Thymus (tissue), 11 donors: ENCODE data around the gene TBL1XR1. TPM values are rescaled to one million over a fixed set of nuclear protein-coding genes. Genes with fewer than 3 reads are reported as not detected.

Experiments
- DNase-seq, 9 donors: peaks; one replicate each; pipeline ENCODE4 v3.0.0-alpha.2; 2013; ENCODE audit warnings: low spot score in 9 of 9, low read depth in 6 of 9, missing footprints in 1 of 9
- H3K27ac ChIP-seq, 2 donors: one replicate each; pipeline ENCODE4 v1.5.1; 2013; ENCODE audit warnings: control low read depth in 1 of 2, low read depth in 1 of 2, low read length in 1 of 2, mild to moderate bottlenecking in 1 of 2, moderate library complexity in 1 of 2
- H3K27me3 ChIP-seq, 2 donors: one replicate each; pipeline ENCODE4 v1.5.1; 2013; ENCODE audit warnings: low read length in 1 of 2; ENCODE audit not compliant: control insufficient read depth in 2 of 2, insufficient read depth in 1 of 2
- H3K36me3 ChIP-seq, 2 donors: one replicate each; pipeline ENCODE4 v1.5.1; 2013; ENCODE audit warnings: low read length in 1 of 2, mild to moderate bottlenecking in 1 of 2, moderate library complexity in 1 of 2; ENCODE audit not compliant: control insufficient read depth in 2 of 2, insufficient read depth in 2 of 2
- H3K4me1 ChIP-seq, 2 donors: one replicate each; pipeline ENCODE4 v1.5.1; 2013; ENCODE audit warnings: low read length in 2 of 2; ENCODE audit not compliant: control insufficient read depth in 2 of 2, insufficient read depth in 2 of 2
- H3K4me3 ChIP-seq, 2 donors: one replicate each; pipeline ENCODE4 v1.5.1; 2013; ENCODE audit warnings: low read length in 2 of 2, control low read depth in 1 of 2, mild to moderate bottlenecking in 1 of 2
- H3K9me3 ChIP-seq, 2 donors: one replicate each; pipeline ENCODE4 v1.5.1; 2013; ENCODE audit warnings: low read length in 1 of 2, mild to moderate bottlenecking in 1 of 2; ENCODE audit not compliant: control insufficient read depth in 2 of 2, insufficient read depth in 1 of 2
- WGBS: extraction: QIAGEN DNeasy Blood & Tissue Kit; methylation state at CpG from one replicate; pipeline ENCODE4 v1.1.7; 2013; 5-methylcytosine and 5-hydroxymethylcytosine counted together
- polyA plus RNA-seq: library from polyadenylated mRNA; stranded (reverse); fragments of 200-250 nt; gene quantifications from one replicate; pipeline ENCODE4 v1.2.3, GENCODE V29; 2013
- total RNA-seq: library from RNA; stranded (reverse); fragments of 120-200 nt; gene quantifications from one replicate; pipeline ENCODE4 v1.2.4, GENCODE V29; 2013
- donor health status: healthy.

TBL1XR1 gene
- total and polyA plus RNA-seq, 2 donors, result 66.5 to 130 TPM

GRCh38 chr3:176995946-176996345, 201.3 kb downstream of the TBL1XR1 start:
- no peak for DNase-seq
- Histone ChIP-seq H3K4me1 (no peaks in the 10 kb centered on the region), H3K4me3 (no peak overlapping the region), H3K9me3 (peaks cover 0 to 4% of the 10 kb centered on the region in 2 donors), H3K36me3 (no peaks in the 10 kb centered on the region), H3K27ac (no peak overlapping the region), H3K27me3 (no peaks in the 10 kb centered on the region)
- WGBS, result 99% methylated on average over 2 of the region's 2 CpGs

GRCh38 chr3:176994891-176995781, 202.1 kb downstream of the TBL1XR1 start:
- DNase-seq, result no peak
- Histone ChIP-seq H3K36me3 (no peaks in the 10 kb centered on the region), H3K9me3 (peaks cover 0 to 4% of the 10 kb centered on the region in 2 donors), H3K4me1 (no peaks in the 10 kb centered on the region), H3K27ac (no peak overlapping the region), H3K27me3 (no peaks in the 10 kb centered on the region), H3K4me3 (no peak overlapping the region)
- 97% methylated on average over 4 of the region's 4 CpGs for WGBS

GRCh38 chr3:176994393-176994792, 202.9 kb downstream of the TBL1XR1 start:
- H3K4me1 ChIP-seq, result no peaks in the 10 kb centered on the region
- no peaks in the 10 kb centered on the region for H3K27me3 ChIP-seq
- no peak for DNase-seq
- no peaks in the 10 kb centered on the region for H3K36me3 ChIP-seq
- no peak overlapping the region for H3K4me3 ChIP-seq
- peaks cover 0 to 4% of the 10 kb centered on the region in 2 donors for H3K9me3 ChIP-seq
- H3K27ac ChIP-seq, result no peak overlapping the region
- WGBS, result 98% methylated on average over 1 of the region's 1 CpG

- 96% methylated on average over 3 of the region's 3 CpGs for WGBS
- H3K36me3 ChIP-seq, result no peaks in the 10 kb centered on the region
Observed at GRCh38 chr3:176992978-176993377, 204.3 kb downstream of the TBL1XR1 start.

DNA sequence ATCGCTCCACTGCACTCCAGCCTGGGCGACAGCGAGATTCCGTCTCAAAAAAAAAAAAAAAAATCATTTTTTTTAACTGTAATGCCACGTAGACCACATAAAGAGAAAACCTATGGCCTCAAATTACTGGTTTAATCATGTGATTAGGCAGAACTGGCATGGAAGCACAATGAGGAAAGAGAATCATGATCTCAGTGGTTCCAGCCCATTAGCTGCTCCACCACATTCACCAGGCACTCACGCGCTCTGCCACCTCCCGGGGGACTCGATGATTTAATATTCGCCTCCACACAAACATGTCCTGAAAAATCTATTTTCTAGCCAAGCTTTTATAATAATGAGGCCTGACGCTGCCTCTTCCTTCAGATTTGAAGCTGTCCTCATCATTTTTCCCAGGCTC, 204.7 kb downstream of the TBL1XR1 start:
- H3K9me3 ChIP-seq, result peaks cover 0 to 4% of the 10 kb centered on the region in 2 donors
- no peaks in the 10 kb centered on the region for H3K27me3 ChIP-seq
- H3K4me3 ChIP-seq, result no peak overlapping the region
- H3K27ac ChIP-seq, result no peak overlapping the region
- no peak for DNase-seq
- H3K36me3 ChIP-seq, result no peaks in the 10 kb centered on the region
- WGBS, result 96% methylated on average over 11 of the region's 11 CpGs
- no peaks in the 10 kb centered on the region for H3K4me1 ChIP-seq

More at GRCh38 chr3:176992978-176993377, 204.3 kb downstream of the TBL1XR1 start:
- DNase-seq, result no peak
- no peaks in the 10 kb centered on the region for H3K27me3 ChIP-seq
- H3K4me1 ChIP-seq, result no peaks in the 10 kb centered on the region
- peaks cover 0 to 4% of the 10 kb centered on the region in 2 donors for H3K9me3 ChIP-seq
- H3K4me3 ChIP-seq, result no peak overlapping the region
- no peak overlapping the region for H3K27ac ChIP-seq

- H3K4me1 ChIP-seq, result no peaks in the 10 kb centered on the region
- H3K9me3 ChIP-seq, result peaks cover 0 to 4% of the 10 kb centered on the region in 2 donors
- no peak for DNase-seq
- no peak overlapping the region for H3K4me3 ChIP-seq
- 93% methylated on average over 3 of the region's 3 CpGs for WGBS
- H3K27me3 ChIP-seq, result no peaks in the 10 kb centered on the region
- no peak overlapping the region for H3K27ac ChIP-seq
- no peaks in the 10 kb centered on the region for H3K36me3 ChIP-seq
Observed at GRCh38 chr3:176988795-176989194, 208.5 kb downstream of the TBL1XR1 start.

DNA sequence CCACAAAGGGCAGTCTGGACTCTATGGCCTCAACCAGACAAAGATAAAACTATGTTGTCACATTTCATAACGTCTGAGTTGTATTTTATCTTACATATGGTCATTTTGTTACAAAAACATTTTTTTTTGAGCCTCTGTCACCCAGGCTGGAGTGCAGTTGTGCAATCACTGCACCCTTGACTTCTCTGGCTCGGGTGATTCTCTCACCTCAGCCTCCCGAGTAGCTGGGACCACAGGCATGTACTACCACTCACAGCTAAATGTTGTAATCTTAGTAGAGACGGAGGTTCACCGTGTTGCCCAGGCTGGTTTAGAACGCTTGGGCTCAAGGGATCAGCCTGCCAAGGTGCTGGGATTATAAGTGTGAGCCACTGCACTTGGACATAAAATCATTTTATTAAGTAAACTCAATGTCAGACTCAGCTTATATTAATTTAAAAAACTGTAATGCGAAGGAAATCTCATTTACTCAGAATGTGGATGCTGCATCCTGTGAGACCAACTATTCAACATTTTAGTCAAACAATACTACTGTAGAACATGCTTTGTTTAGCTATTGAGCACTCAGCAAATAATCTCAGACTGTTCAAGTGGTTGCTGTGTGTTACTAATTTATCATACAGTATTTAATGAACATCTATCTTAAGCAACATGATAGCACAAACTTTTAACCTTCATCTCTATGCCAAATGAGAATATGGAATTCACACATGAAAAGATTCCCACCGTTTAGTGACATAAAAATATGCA, 209.2 kb downstream of the TBL1XR1 start:
- H3K4me3 ChIP-seq, result no peak overlapping the region
- no peak overlapping the region for H3K27ac ChIP-seq
- no peaks in the 10 kb centered on the region for H3K36me3 ChIP-seq
- H3K4me1 ChIP-seq, result no peaks in the 10 kb centered on the region
- no peak for DNase-seq
- 94% methylated on average over 8 of the region's 8 CpGs for WGBS
- peaks cover 0 to 4% of the 10 kb centered on the region in 2 donors for H3K9me3 ChIP-seq
- H3K27me3 ChIP-seq, result no peaks in the 10 kb centered on the region

DNA sequence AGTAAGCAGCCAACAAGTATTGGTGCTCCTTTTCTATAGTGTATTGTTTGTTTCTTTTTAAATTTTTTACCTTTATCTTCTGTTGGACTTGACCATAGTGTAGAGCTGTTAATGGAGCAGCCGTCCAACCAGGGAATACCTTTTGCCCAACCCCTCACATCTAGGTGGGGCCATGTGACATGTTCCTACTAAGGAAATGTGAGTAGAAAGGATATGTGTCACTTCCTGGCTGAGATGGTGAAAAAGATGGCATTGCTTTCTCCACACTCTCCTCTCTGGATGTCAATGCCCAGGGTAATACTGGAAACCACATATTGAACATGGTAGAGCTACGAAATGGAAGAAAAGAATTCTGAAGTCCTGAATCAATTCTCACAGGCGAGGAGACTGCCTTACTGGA, 218.8 kb downstream of the TBL1XR1 start:
- 97% methylated on average over 3 of the region's 3 CpGs for WGBS
- no peak for DNase-seq
- no peaks in the 10 kb centered on the region for H3K27me3 ChIP-seq

DNA sequence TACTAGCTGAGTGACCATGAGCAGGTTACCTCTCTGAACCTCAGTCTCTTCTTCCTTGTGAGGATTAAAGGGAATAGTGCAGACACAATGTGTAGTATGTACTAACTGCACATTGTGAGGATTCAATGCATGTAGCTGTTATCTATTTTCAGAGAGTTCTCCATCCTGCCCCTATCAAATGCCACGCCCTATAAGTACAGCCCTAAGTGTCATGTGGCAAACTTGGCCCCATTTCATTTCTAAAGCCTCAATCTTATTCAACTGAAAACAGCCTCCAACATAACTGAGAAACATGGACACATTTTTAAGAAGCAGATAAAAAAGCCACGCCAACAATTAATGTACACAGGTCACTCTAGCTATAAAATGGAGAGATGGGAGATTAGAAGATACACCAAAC, 220.0 kb downstream of the TBL1XR1 start:
- H3K4me1 ChIP-seq, result no peaks in the 10 kb centered on the region
- no peaks in the 10 kb centered on the region for H3K9me3 ChIP-seq
- 97% methylated on average over 2 of the region's 2 CpGs for WGBS
- DNase-seq, result no peak
- H3K27me3 ChIP-seq, result no peaks in the 10 kb centered on the region
- no peaks in the 10 kb centered on the region for H3K36me3 ChIP-seq
- H3K27ac ChIP-seq, result no peak overlapping the region
- H3K4me3 ChIP-seq, result no peak overlapping the region

More for the DNA sequence above, 218.8 kb downstream of the TBL1XR1 start:
- Histone ChIP-seq H3K4me3 (no peak overlapping the region), H3K27ac (no peak overlapping the region), H3K9me3 (no peaks in the 10 kb centered on the region), H3K4me1 (no peaks in the 10 kb centered on the region), H3K36me3 (no peaks in the 10 kb centered on the region)
